Skin of body (tissue), 2 donors: ENCODE results near the gene MICA. TPM values are rescaled to one million over a fixed set of nuclear protein-coding genes. Genes with fewer than 3 reads are reported as not detected.
"Not testable (repeated sequence)": the region's sequence is repeated elsewhere in the genome, so short reads cannot be mapped to it uniquely, and the experiment has no call there.

ENCODE experiments used
- DNase-seq: peaks from one replicate; lab custom pipeline; 2025; lab: John Stamatoyannopoulos, UW
- total RNA-seq: library from RNA; depleted of rRNA; stranded (reverse); fragments of >200 nt; gene quantifications from one replicate; pipeline ENCODE4 v1.2.3, GENCODE V29; 2014

MICA gene
- total RNA-seq, 1 donor from 2014 or later, result 7.0 TPM

DNA sequence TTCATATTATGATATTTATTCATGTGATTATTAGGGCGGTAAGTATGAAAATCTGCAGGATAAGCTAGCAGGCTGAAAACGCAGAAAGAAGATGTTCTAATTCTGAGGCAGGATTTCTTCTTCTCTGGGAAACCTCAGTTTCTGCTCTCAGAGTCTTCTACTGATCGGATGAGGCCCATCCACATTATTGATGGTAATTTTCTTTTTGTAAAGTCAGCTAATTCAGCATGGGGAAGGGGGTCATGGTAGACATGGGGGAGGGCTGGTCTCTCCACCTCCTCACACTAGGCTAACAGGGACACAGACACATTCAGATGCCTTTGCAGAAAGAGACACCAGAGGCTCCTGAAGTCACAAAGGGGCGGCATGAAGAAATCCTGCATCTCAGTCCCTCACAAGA is 21.7 kb upstream of the MICA start:
- no peak for DNase-seq

DNA sequence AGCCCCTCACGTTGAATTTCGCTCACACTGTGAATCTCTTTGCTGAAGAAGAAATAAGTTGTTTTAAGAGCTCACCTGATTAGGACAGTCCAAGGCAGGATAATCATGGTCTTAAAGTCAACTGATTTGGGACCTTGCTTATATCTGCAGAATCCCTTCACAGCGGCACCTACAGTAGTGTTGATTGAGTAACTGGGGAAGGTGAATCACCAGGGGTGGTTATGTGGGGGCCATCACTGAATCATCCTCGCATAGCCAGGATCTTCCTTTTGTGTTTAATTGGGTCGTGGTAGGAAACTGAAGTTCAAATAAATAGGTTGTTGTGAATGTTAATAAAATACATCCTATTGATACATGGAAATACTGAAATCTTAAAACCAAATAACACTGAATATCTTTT is 20.2 kb upstream of the MICA start:
- no peak for DNase-seq

DNA sequence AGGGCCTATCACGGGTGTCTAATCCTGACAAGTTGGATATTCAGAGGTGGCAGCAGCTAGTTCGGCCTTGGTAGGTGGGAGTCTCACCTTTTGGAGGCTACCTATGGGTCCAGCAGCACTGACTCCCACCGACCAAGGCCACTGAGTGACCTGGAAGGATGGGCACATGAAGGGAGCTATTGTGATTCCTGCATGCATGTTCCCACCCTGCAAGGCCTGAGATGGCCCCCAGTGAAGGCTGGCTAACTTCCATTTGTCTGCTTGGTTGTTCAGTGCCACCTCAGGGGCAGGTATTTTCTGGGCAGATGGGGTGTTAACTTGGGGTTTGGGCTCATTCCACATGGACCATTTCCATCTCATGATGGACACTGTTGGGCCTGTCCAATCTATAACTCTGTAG is 18.4 kb upstream of the MICA start:
- no peak for DNase-seq

GRCh38 chr6:31386099-31386498 is 17.3 kb upstream of the MICA start:
- DNase-seq, result no peak

DNA sequence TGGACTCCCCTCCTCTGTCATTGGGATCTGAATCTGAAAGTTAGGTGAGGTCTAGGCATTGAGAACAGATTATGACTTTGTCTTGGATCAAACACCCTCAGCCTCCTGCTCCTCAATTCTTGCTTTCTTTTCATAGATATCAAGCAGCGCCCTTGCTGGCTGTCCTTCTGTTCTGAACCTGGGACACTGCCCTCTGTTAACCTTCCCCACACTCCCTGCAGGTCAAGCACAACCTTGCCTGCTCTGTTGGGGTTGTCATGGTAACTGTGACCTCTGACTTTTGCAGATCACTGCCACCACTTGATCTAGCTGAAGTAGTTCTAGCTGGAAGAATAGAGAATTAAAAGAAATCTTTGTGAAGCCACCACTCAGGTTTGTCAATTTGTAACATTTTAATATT is 16.4 kb upstream of the MICA start:
- DNase-seq, result no peak

DNA sequence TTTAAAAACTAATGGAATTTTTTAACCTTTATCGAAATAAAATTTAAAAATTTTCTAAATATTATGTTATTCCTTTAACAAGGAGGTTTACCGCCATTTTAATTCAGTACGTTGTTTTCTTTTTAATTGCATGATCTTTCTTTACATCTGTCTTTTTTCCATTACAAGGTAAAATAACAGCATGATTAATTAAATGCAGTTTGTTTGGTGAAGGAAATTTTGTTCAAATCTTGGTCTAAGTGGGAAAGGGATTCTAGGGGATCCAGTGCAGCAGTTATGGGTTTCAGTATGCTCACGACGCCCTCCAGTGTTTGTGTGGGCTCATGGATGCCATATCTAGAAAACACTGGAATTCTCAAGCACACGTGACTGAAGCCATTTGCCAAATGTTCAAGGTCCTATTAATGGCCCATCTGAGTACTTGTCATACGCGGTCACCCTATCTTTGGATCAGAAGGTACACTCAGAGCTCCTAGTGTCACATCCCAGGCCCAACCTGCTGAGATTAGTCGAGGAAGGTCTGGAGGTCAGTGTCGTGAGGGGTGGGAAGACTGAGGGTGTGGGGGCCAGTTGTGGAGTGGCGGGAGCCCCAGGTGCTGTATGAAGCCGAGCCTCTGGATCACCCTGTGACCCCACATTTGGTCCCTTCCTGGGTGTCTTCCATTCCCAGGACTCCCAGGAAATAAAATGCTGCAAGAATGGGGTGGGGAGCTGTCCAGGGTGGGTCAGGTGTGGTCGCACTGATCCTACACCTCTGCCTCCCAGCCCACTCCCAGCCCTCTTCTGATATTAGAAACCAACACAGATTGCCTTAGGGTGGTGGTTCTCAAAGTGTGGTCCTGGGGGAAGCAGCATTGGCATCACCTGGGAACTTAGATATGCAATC is 14.2 kb upstream of the MICA start:
- DNase-seq, result not testable (repeated sequence)

DNA sequence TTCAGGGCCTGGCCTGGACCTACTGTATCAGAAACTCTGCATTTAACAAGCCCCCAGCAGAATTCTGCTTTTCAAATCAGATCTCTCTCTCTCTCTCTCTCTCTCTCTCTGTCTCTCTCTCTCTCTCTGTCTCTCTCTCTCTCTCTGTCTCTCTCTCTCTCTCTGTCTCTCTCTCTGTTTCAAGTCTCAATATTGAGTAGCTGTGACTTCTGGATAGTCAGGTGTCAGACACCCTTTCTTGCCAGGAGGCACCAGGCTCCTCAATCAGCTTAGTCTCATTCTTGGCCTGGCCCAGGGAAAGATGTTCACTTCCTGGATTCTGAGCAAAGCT is 13.6 kb upstream of the MICA start:
- not testable (repeated sequence) for DNase-seq

- no peak for DNase-seq
These were observed 9.5 kb upstream of the MICA start for GRCh38 chr6:31393932-31394331.

DNA sequence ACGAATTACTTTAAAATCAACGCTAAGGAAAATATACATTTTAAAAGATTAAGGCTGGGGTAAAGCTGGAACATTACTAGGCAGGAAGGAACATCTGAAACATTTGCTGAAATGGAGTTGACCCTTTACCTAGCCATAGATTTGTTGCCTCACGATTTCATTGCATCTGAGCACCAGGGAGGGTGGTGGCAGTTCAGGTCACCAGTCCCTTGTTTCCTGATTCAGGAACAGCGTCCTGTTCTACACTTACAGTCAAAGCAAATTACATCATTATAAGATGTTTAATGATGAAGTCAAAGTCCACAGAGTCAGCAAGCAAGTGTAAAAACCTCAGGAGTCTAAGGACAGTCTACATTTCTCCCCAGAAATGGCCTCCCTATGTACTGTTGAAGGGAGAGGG is 9.0 kb upstream of the MICA start:
- no peak for DNase-seq

- no peak for DNase-seq
These were observed 7.6 kb upstream of the MICA start for GRCh38 chr6:31395832-31396231.

DNA sequence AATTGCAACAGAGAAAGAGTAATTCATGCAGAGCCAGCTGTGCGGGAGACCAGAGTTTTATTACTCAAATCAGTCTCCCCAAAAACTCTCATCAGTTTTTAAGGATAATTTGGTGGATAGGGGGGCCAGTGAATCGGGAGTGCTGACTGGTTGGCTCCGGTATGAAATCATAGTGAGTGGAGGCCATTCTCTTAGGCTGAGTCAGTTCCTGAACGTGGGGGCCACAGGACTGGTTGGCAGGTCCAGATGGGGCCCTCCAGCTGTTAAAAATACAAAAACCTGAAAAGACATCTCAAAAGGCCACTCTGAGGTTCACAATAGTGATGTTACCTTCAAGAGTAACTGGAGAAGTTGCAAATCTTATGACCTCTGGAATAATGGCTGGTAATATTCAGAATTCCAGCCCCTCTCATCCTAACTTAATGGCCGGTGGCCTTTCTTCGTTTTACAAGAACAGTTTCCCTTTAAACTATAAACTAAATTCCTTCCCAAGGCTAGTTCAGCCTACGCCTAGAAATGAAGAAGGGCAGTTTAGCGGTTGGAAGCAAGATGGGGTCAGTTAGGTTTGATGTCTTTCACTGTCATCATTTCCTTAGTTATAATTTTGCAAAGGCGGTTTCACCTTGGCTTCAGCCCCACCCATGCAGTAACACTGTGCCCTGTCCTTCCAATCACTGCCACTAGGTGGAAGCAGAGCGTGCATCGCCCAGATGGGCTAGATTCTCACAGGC is 6.8 kb upstream of the MICA start:
- peak; percentile 68 for DNase-seq

- DNase-seq, result not testable (repeated sequence)
These were observed 6.3 kb upstream of the MICA start for GRCh38 chr6:31397153-31397499.

GRCh38 chr6:31397901-31398525 is 5.4 kb upstream of the MICA start:
- DNase-seq, result no peak

DNA sequence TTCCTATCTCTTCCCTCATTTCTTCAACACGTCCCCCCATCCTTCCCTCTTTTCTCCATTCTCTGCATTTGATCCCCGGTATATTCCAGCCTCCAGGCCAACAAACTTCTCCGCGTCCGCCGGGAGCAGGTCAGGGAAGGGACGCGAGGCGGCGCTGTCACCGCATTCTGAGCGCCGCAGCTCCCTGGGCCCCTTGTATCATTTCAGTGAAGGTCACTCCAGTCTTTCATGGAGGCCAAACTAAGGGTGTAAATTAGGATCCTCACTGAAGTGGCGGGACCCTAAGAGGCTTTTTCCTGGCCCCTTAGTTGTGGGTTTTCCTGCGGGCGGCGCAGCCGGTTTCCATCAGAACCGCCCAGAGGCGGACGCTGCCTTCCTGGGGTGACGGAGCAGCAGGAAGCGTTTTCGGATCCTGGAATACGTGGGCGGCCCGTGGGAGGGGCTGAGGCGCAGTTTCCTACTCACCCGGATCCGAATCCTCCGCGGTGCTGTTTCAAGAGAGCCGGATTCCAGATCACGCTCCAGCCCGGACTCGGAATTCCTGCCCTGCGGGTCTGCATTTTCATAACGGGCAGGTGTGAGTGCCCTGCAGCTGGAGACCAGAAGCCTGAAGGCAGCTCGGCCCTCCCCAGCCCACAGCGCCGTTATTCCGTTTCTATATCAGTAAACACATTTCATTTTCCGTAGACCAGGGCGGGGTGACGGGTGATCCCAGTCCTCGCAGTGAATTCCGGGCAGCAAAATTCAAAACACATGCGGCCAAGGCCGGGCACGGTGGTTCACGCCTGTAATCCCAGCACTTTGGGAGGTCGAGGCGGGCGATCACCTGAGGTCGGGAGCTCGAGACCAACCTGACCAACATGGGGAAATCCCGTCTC is 3.6 kb upstream of the MICA start:
- DNase-seq, result peak; percentile 93

- peak; percentile 36 for DNase-seq
These were observed 2.7 kb upstream of the MICA start for GRCh38 chr6:31400467-31401289.

GRCh38 chr6:31401403-31401802 is 2.0 kb upstream of the MICA start:
- DNase-seq, result no peak

DNA sequence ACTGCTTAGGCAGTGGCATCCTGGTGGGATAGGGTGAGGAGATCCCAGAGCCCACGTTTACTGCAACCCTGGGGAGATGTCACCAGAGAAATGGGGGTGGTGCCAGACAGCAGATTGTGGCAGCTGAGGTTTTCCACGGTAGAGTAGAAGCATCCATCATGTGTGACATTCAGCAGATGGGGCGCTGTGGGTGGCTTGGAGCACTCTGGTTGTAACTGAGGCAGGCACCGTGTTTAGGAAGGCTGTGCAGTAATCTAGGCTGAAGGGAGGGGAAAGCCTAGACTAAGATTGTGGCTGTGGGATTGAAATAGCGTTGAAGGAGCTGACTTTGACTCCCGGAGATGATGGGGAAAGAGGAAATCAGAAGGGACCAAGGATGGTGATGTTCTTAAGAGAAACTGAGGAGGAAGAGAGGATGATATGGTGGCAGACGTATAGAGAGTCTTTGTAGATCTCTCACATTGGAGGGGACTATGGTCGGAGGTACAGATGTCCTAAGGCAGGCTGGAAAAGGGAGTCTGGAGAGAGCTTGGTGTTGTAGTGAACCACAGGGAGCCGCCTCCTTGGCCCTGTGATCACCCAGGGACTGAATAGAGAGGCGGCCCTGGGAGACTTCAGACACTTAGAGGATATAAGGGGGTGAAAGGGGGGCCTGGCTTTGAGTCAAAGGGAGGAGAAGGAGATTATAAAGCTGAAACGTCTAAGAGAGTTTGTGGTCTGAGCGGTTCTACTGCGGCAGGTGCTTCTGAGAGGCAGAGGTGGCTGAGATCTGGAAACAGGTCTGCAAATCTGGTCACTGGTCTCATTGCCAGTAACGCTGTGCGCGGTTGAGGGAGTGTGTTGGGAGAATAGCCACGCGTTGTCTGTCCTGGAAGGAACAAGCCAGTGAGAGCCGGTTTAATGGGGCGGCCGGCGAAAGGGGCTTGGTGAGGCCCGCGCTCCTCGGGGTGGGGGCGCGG is 792 bp upstream of the MICA start:
- DNase-seq, result no peak

GRCh38 chr6:31404061-31404364 is 618 bp downstream of the MICA start:
- not testable (repeated sequence) for DNase-seq

GRCh38 chr6:31405996-31406395 is 2.6 kb downstream of the MICA start:
- DNase-seq, result no peak

GRCh38 chr6:31407699-31408098 is 4.3 kb downstream of the MICA start:
- no peak for DNase-seq
